ENCODE data around the gene PRUNE2. TPM values are rescaled to one million over a fixed set of nuclear protein-coding genes. Genes with fewer than 3 reads are reported as not detected.
A peak's percentile ranks its signal among the peaks of the same experiment; 100 is the strongest.

Gene PRUNE2
- total RNA-seq, 1 donor: 80.0 TPM

GRCh38 chr9:76651119-76651705 is 254.7 kb downstream of the PRUNE2 start:
- peak overlapping the region; percentile 66 for H3K4me2 ChIP-seq (ENCODE audit: insufficient read depth, low read length)
- H3K36me3 ChIP-seq (ENCODE audit: insufficient read depth, low read length): no peaks in the 10 kb centered on the region
- H3K79me2 ChIP-seq (ENCODE audit: insufficient read depth, low read length): no peaks in the 10 kb centered on the region
- H3K4me1 ChIP-seq (ENCODE audit: insufficient read depth, low read length): peaks cover 57% of the 10 kb centered on the region
- DNase-seq (ENCODE audit: insufficient read length, low spot score, missing footprints): no peak
- H3K9me3 ChIP-seq (ENCODE audit: low read depth, low read length): no peaks in the 10 kb centered on the region
- no peak for TF ChIP-seq CTCF (IDR thresholded peaks at IDR 0.05; ENCODE audit: extremely low read depth, low read depth, low read length)
- no peaks in the 10 kb centered on the region for H3K27me3 ChIP-seq (ENCODE audit: insufficient read depth, low read length)
- H3K27ac ChIP-seq (ENCODE audit: low read depth, low read length): peak overlapping the region; percentile 37
- no peak overlapping the region for H2AFZ ChIP-seq (ENCODE audit: low read length)
- H3K4me3 ChIP-seq (ENCODE audit: insufficient read depth, low read length): peak overlapping the region; percentile 19
- H4K20me1 ChIP-seq (ENCODE audit: insufficient read depth, low read length): no peaks in the 10 kb centered on the region

GRCh38 chr9:76650692-76651091 is 255.2 kb downstream of the PRUNE2 start:
- Histone ChIP-seq H3K27me3 (ENCODE audit: insufficient read depth, low read length) (no peaks in the 10 kb centered on the region), H3K79me2 (ENCODE audit: insufficient read depth, low read length) (no peaks in the 10 kb centered on the region), H3K36me3 (ENCODE audit: insufficient read depth, low read length) (no peaks in the 10 kb centered on the region), H2AFZ (ENCODE audit: low read length) (peak overlapping the region; percentile 56), H4K20me1 (ENCODE audit: insufficient read depth, low read length) (no peaks in the 10 kb centered on the region), H3K9me3 (ENCODE audit: low read depth, low read length) (no peaks in the 10 kb centered on the region), H3K27ac (ENCODE audit: low read depth, low read length) (peak overlapping the region; percentile 8), H3K4me2 (ENCODE audit: insufficient read depth, low read length) (peak overlapping the region; percentile 66), H3K4me1 (ENCODE audit: insufficient read depth, low read length) (peaks cover 57% of the 10 kb centered on the region), H3K4me3 (ENCODE audit: insufficient read depth, low read length) (no peak overlapping the region)
- TF ChIP-seq CTCF (IDR thresholded peaks at IDR 0.05; ENCODE audit: extremely low read depth, low read depth, low read length): no peak
- DNase-seq (ENCODE audit: insufficient read length, low spot score, missing footprints): no peak

- Histone ChIP-seq H3K27me3 (ENCODE audit: insufficient read depth, low read length) (no peaks in the 10 kb centered on the region), H3K4me2 (ENCODE audit: insufficient read depth, low read length) (no peak overlapping the region), H3K36me3 (ENCODE audit: insufficient read depth, low read length) (no peaks in the 10 kb centered on the region), H3K79me2 (ENCODE audit: insufficient read depth, low read length) (no peaks in the 10 kb centered on the region), H3K4me1 (ENCODE audit: insufficient read depth, low read length) (peaks cover 50% of the 10 kb centered on the region), H4K20me1 (ENCODE audit: insufficient read depth, low read length) (no peaks in the 10 kb centered on the region), H2AFZ (ENCODE audit: low read length) (no peak overlapping the region), H3K4me3 (ENCODE audit: insufficient read depth, low read length) (no peak overlapping the region), H3K27ac (ENCODE audit: low read depth, low read length) (no peak overlapping the region), H3K9me3 (ENCODE audit: low read depth, low read length) (no peaks in the 10 kb centered on the region)
- no peak for TF ChIP-seq CTCF (IDR thresholded peaks at IDR 0.05; ENCODE audit: extremely low read depth, low read depth, low read length)
- DNase-seq (ENCODE audit: insufficient read length, low spot score, missing footprints): no peak
Observed at GRCh38 chr9:76649894-76650293, 256.0 kb downstream of the PRUNE2 start.

GRCh38 chr9:76646249-76646648 is 259.7 kb downstream of the PRUNE2 start:
- no peaks in the 10 kb centered on the region for H3K9me3 ChIP-seq (ENCODE audit: low read depth, low read length)
- H4K20me1 ChIP-seq (ENCODE audit: insufficient read depth, low read length): no peaks in the 10 kb centered on the region
- no peak overlapping the region for H3K27ac ChIP-seq (ENCODE audit: low read depth, low read length)
- no peaks in the 10 kb centered on the region for H3K36me3 ChIP-seq (ENCODE audit: insufficient read depth, low read length)
- H3K4me1 ChIP-seq (ENCODE audit: insufficient read depth, low read length): peaks cover 18% of the 10 kb centered on the region
- no peaks in the 10 kb centered on the region for H3K79me2 ChIP-seq (ENCODE audit: insufficient read depth, low read length)
- DNase-seq (ENCODE audit: insufficient read length, low spot score, missing footprints): no peak
- H3K4me3 ChIP-seq (ENCODE audit: insufficient read depth, low read length): no peak overlapping the region
- H3K27me3 ChIP-seq (ENCODE audit: insufficient read depth, low read length): no peaks in the 10 kb centered on the region
- no peak overlapping the region for H2AFZ ChIP-seq (ENCODE audit: low read length)
- no peak for TF ChIP-seq CTCF (IDR thresholded peaks at IDR 0.05; ENCODE audit: extremely low read depth, low read depth, low read length)
- peak overlapping the region; percentile 14 for H3K4me2 ChIP-seq (ENCODE audit: insufficient read depth, low read length)

All from osteoblast (primary cell).